ENCODE results near the gene ZIC5. TPM values are rescaled to one million over a fixed set of nuclear protein-coding genes. Genes with fewer than 3 reads are reported as not detected.
"Not testable (repeated sequence)": the region's sequence is repeated elsewhere in the genome, so short reads cannot be mapped to it uniquely, and the experiment has no call there.

Gene ZIC5
- total and polyA plus RNA-seq, 4 donors: not detected

- TF ChIP-seq YY1 (IDR thresholded peaks at IDR 0.05) (no peak), FOXA2 (IDR thresholded peaks at IDR 0.05) (no peak), RAD21 (IDR thresholded peaks at IDR 0.05) (no peak), HNF4A (conservative IDR thresholded peaks at IDR 0.05) (peak; percentile 39 to 40)
- Histone ChIP-seq H3K4me1 (ENCODE audit: control insufficient read depth in 4 of 4, insufficient read depth in 4 of 4, low read length in 3 of 4) (peaks cover 10 to 21% (median 15%) of the 10 kb centered on the region in 4 donors), H3K27ac (ENCODE audit: low read depth in 1 of 2, low read length in 2 of 2) (no peak overlapping the region), H3K27me3 (ENCODE audit: control insufficient read depth in 4 of 4, insufficient read depth in 4 of 4, low read length in 3 of 4) (peaks cover 0 to 6% (median 4%) of the 10 kb centered on the region in 4 donors), H3K36me3 (ENCODE audit: control insufficient read depth in 4 of 4, insufficient read depth in 3 of 4, low read depth in 1 of 4, low read length in 3 of 4) (no peaks in the 10 kb centered on the region), H3K9me3 (ENCODE audit: control insufficient read depth in 4 of 4, low read length in 3 of 4) (no peaks in the 10 kb centered on the region), H3K9ac (ENCODE audit: low read depth in 1 of 2, low read length in 2 of 2) (no peak overlapping the region), H3K4me3 (ENCODE audit: low read depth in 1 of 3, low read length in 3 of 3) (no peak overlapping the region)
- no peak for DNase-seq (ENCODE audit: low spot score)
- WGBS: 52% methylated on average over 14 of the region's 14 CpGs
Observed at GRCh38 chr13:99953138-99953755, 18.3 kb downstream of the ZIC5 start.

GRCh38 chr13:99951666-99952065 is 19.9 kb downstream of the ZIC5 start:
- peaks cover 1 to 12% (median 9%) of the 10 kb centered on the region in 4 donors for H3K4me1 ChIP-seq (ENCODE audit: control insufficient read depth in 4 of 4, insufficient read depth in 4 of 4, low read length in 3 of 4)
- not testable (repeated sequence) for H3K27ac ChIP-seq (ENCODE audit: low read depth in 1 of 2, low read length in 2 of 2); H3K9me3 ChIP-seq (ENCODE audit: control insufficient read depth in 4 of 4, low read length in 3 of 4); H3K9ac ChIP-seq (ENCODE audit: low read depth in 1 of 2, low read length in 2 of 2); H3K36me3 ChIP-seq (ENCODE audit: control insufficient read depth in 4 of 4, insufficient read depth in 3 of 4, low read depth in 1 of 4, low read length in 3 of 4); DNase-seq (ENCODE audit: low spot score); H3K27me3 ChIP-seq (ENCODE audit: control insufficient read depth in 4 of 4, insufficient read depth in 4 of 4, low read length in 3 of 4); H3K4me3 ChIP-seq (ENCODE audit: low read depth in 1 of 3, low read length in 3 of 3)
- 95% methylated on average over 1 of the region's 1 CpG for WGBS

DNA sequence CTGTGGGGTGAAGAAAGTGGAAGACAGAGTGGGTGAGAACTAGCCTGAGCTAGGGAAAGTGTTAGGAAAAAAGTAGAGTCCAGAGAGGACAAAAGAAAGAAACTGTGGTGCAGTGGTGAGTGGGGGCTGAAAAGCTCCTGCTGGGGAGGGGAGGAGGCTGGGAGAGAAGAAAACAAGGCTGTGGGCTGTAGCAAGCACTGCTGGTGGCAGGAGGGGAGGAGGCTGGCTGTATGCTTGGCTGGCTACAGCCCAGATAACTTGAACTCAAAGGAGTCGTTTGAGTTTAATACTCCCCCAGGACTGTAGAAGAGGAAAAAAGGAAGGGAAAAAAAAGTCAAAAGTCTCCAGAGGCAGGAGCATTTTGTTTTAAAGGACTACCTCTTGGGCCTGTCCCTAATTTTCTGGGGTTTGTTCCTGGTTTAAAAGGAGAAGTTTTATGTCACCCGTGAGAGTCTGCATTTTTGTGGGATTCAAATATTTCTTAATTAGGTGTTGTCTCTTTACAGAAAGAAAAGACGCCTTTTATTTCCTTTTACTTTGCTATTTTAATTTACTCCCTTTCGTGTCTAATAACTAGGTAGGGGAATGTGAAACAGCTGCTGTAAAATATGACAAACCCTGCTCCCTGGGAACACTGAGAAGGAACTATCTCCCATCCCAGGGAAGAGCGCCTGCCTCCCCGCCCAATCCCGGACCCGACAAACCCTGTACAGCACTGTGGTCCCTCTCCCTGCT is 21.7 kb downstream of the ZIC5 start:
- Histone ChIP-seq H3K9me3 (ENCODE audit: control insufficient read depth in 4 of 4, low read length in 3 of 4) (no peaks in the 10 kb centered on the region), H3K4me3 (ENCODE audit: low read depth in 1 of 3, low read length in 3 of 3) (no peak overlapping the region), H3K4me1 (ENCODE audit: control insufficient read depth in 4 of 4, insufficient read depth in 4 of 4, low read length in 3 of 4) (no peaks in the 10 kb centered on the region), H3K27ac (ENCODE audit: low read depth in 1 of 2, low read length in 2 of 2) (no peak overlapping the region), H3K9ac (ENCODE audit: low read depth in 1 of 2, low read length in 2 of 2) (no peak overlapping the region), H3K27me3 (ENCODE audit: control insufficient read depth in 4 of 4, insufficient read depth in 4 of 4, low read length in 3 of 4) (no peaks in the 10 kb centered on the region), H3K36me3 (ENCODE audit: control insufficient read depth in 4 of 4, insufficient read depth in 3 of 4, low read depth in 1 of 4, low read length in 3 of 4) (no peaks in the 10 kb centered on the region)
- no peak for TF ChIP-seq JUND (IDR thresholded peaks at IDR 0.05)
- no peak for TF ChIP-seq TAF1 (conservative IDR thresholded peaks at IDR 0.05)
- no peak for TF ChIP-seq ZBTB33 (IDR thresholded peaks at IDR 0.05)
- TF ChIP-seq HNF4A (conservative IDR thresholded peaks at IDR 0.05): no peak
- no peak for TF ChIP-seq YY1 (IDR thresholded peaks at IDR 0.05)
- no peak for TF ChIP-seq MAX (IDR thresholded peaks at IDR 0.05)
- no peak for TF ChIP-seq HNF4G (IDR thresholded peaks at IDR 0.05)
- TF ChIP-seq GABPA (IDR thresholded peaks at IDR 0.05 in 1 of 2, conservative IDR thresholded peaks at IDR 0.05 in 1 of 2): no peak
- no peak for TF ChIP-seq EGR1 (IDR thresholded peaks at IDR 0.05; ENCODE audit: low read depth in 2 of 2)
- 75% methylated on average over 8 of the region's 8 CpGs for WGBS
- DNase-seq (ENCODE audit: low spot score): no peak

Measured in liver (tissue), 9 donors.